NCI-H2196 (cell line): ENCODE results near the gene SLC27A6.

Experiments used
- DNase-seq: peaks from one replicate; lab custom pipeline; 2025; ENCODE audit not compliant: unreplicated experiment; lab: John Stamatoyannopoulos, UW

Gene SLC27A6

DNA sequence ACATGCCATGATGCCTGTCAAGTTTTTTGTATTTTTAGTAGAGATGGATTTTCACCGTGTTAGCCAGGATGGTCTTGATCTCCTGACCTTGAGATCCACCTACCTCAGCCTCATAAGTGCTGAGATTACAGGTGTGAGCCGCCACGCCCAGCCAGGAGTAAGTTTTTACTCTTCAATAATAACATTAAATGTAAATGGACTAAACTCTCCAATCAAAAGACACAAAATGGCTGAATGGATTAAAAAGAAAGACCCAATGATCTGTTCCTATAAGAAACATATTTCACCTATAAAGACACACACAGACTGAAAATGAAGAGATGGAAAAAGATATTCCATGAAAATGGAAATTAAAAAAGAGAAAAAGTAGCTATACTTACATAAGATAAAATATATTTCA, 92.0 kb downstream of the SLC27A6 start:
- DNase-seq, result no peak

DNA sequence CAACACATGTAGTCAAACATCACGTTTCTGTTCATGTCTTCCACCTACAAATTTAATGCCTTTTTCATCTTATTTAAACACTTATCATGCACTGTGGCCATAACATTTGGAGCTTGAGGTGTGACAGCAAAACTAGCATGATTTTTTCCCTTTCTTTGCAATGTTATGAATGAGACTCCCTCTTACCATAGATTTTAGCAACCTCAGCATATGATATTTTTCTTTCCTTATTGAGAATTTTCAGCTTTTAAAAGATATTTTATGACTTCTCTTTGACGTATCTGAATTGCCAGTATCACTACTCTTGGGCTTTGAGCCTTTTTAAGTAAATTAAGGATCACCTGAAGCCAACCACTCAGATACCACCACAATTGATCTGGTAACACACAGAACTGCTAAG, 96.6 kb downstream of the SLC27A6 start:
- no peak for DNase-seq

DNA sequence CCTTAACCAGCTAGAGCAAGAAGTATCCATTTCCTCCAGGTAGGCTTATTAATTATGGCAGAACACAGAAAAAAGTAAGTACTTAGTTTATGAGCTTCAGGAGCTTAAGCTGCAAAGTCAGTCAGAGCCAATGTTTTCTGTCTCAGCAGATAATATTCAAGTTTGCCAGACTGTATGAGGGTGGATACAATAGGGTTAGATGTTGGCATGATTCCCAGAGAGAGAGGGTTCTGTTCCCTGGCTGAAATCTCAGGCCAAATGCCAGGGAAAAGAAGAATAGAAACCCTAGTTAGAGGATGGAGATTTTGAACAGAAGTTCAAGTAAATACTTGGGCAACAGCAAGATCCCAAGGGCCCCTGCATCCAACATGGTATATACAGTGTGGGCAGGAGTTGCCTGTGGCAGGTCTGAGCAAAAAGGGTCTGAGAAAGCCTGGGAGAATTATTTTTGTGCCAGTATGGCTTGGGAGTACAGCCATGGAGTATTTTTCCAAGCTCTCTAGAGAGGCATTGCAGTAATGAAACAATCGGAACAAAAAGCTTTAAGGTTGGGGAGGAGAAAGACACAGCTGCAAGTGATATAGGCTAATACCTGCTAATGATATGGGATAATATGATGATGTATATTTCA, 98.3 kb downstream of the SLC27A6 start:
- peak; percentile 4 for DNase-seq

DNA sequence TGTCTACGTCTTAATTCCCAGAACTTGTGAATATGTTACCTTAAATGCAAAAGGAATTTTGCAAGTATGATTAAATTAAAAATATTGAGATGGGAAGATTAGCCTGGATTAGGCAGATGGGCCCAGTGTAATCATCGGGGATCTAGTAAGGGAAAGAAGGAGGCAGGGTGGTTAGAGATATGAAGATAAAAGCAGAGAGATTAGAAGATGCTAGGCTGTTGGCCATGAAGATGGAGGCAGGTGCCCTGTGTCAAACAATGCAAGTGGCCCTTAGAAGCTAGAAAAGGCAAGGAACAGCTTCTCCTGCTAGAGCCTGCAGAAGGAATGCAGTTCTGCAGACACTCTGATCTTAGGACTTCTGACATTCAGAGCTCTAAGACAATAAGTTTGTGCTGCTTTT, 100.4 kb downstream of the SLC27A6 start:
- no peak for DNase-seq

DNA sequence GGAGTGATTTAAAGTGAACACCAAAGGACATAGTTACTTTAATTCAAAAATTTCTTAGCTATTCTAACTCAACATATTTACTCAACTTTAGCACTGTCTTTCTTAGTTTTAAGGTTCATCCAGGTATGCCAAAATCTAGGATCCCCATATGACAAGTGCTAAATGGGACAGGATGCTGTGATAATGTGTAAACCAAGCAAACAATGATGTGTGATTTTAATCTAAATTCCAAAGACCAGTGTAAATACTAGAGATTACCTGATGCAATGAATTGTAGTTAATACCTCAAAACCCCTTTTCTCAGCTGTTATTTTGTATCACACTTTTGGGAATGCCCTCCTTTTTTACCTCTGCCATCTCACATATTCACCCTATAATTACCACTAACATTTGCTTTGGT, 102.5 kb downstream of the SLC27A6 start:
- DNase-seq, result no peak

- DNase-seq, result no peak
Measured at GRCh38 chr5:129069292-129069691, 104.0 kb downstream of the SLC27A6 start.

- DNase-seq, result no peak
Measured at GRCh38 chr5:129073111-129073510, 107.8 kb downstream of the SLC27A6 start.

GRCh38 chr5:129074903-129075302, 109.6 kb downstream of the SLC27A6 start:
- no peak for DNase-seq

- no peak for DNase-seq
Measured at GRCh38 chr5:129077433-129078075, 112.3 kb downstream of the SLC27A6 start.

DNA sequence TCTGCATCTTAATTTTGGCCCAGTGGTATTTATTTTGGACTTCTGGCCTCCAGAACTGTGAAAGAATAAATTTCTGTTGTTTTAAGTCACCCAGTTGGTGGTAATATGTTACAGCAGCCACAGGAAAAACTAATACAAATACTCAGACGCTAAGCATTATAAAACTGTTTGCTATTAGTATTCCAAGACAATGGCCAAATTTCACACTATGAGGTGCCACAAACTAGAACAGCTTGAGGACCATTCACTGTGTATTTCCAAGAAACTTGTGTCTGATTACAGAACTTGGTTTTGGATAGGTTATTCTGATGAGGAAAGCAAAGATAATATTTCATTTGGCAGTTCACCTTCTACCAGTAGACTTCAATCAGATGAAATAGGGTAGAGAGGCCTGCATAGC, 113.0 kb downstream of the SLC27A6 start:
- DNase-seq, result no peak

GRCh38 chr5:129078660-129079059, 113.4 kb downstream of the SLC27A6 start:
- no peak for DNase-seq

DNA sequence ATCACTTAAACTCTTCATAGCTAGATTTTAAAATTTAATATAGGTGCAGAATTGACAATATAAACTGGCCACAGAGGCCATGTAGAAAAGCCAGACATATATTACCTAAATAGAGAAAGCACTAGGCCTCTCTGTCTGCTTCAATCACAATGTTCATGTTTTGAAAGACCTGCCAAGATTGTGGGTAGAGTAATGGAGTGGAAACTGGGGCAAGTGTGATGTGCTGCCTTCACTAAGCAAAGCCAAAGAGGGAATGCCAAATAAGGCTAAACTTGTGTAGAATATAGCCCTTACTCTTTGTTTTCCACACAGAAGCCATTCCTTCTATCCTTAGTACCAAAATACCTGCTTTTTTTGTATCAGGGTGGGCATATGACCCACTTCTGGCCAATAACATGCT, 114.2 kb downstream of the SLC27A6 start:
- no peak for DNase-seq

DNA sequence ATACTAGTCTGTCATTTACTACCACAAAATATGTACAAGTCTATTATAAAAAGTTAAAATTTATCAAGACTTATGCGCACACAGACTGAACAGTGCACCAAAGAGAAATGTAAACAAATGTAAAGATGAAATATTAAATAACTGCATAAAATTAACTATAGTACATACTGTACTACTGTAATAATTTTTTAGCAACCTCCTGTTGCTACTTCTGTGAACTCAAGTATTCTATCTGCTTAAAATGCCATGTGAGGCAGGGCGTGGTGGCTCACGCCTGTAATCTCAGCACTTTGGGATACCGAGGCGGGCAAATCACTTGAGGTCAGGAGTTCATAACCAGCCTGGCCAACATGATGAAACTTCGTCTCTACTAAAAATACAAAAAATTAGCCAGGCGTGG, 115.5 kb downstream of the SLC27A6 start:
- DNase-seq, result no peak

- DNase-seq, result no peak
Measured at GRCh38 chr5:129082225-129083136, 117.2 kb downstream of the SLC27A6 start.
